Measurements from ENCODE around the gene UBE2G2.

UBE2G2 gene

GRCh38 chr21:44766818-44767354 lies 34.7 kb downstream of the UBE2G2 start:
- FAIRE-seq (no peak), DNase-seq (ENCODE audit: insufficient read length, low spot score) (no peak)

- no peak for DNase-seq (ENCODE audit: insufficient read length, low spot score)
- FAIRE-seq, result peak; percentile 63
These were observed 35.4 kb downstream of the UBE2G2 start for GRCh38 chr21:44766014-44766817.

- no peak for FAIRE-seq
These were observed 36.2 kb downstream of the UBE2G2 start for GRCh38 chr21:44765231-44766013.

GRCh38 chr21:44764319-44765230 lies 37.0 kb downstream of the UBE2G2 start:
- DNase-seq (ENCODE audit: insufficient read length, low spot score), result no peak
- FAIRE-seq, result no peak

More at GRCh38 chr21:44765231-44766013, 36.2 kb downstream of the UBE2G2 start:
- DNase-seq (ENCODE audit: insufficient read length, low spot score), result no peak

- DNase-seq (ENCODE audit: insufficient read length, low spot score), result no peak
- no peak for FAIRE-seq
These were observed 37.9 kb downstream of the UBE2G2 start for GRCh38 chr21:44763451-44764318.

- no peak for FAIRE-seq
- DNase-seq (ENCODE audit: insufficient read length, low spot score), result no peak
These were observed 38.6 kb downstream of the UBE2G2 start for GRCh38 chr21:44763050-44763378.

- FAIRE-seq (no peak), DNase-seq (ENCODE audit: insufficient read length, low spot score) (no peak)
These were observed 39.2 kb downstream of the UBE2G2 start for GRCh38 chr21:44762221-44763049.

- DNase-seq (ENCODE audit: insufficient read length, low spot score) (no peak), FAIRE-seq (no peak)
These were observed 39.8 kb downstream of the UBE2G2 start for GRCh38 chr21:44761747-44762208.

GRCh38 chr21:44761011-44761729 lies 40.5 kb downstream of the UBE2G2 start:
- DNase-seq (ENCODE audit: insufficient read length, low spot score), result no peak
- no peak for FAIRE-seq

GRCh38 chr21:44760376-44760775 lies 41.2 kb downstream of the UBE2G2 start:
- FAIRE-seq, result no peak
- no peak for DNase-seq (ENCODE audit: insufficient read length, low spot score)

GRCh38 chr21:44759628-44760285 lies 41.9 kb downstream of the UBE2G2 start:
- no peak for DNase-seq (ENCODE audit: insufficient read length, low spot score)
- FAIRE-seq, result no peak

GRCh38 chr21:44758781-44759627 lies 42.6 kb downstream of the UBE2G2 start:
- no peak for FAIRE-seq

GRCh38 chr21:44758141-44758561 lies 43.5 kb downstream of the UBE2G2 start:
- FAIRE-seq (no peak), DNase-seq (ENCODE audit: insufficient read length, low spot score) (no peak)

More at GRCh38 chr21:44758781-44759627, 42.6 kb downstream of the UBE2G2 start:
- DNase-seq (ENCODE audit: insufficient read length, low spot score), result no peak

- FAIRE-seq (no peak), DNase-seq (ENCODE audit: insufficient read length, low spot score) (no peak)
These were observed 43.9 kb downstream of the UBE2G2 start for GRCh38 chr21:44757731-44758130.

- DNase-seq (ENCODE audit: insufficient read length, low spot score), result no peak
- no peak for FAIRE-seq
These were observed 45.0 kb downstream of the UBE2G2 start for GRCh38 chr21:44756423-44757185.

- FAIRE-seq, result no peak
- DNase-seq (ENCODE audit: insufficient read length, low spot score), result no peak
These were observed 46.4 kb downstream of the UBE2G2 start for GRCh38 chr21:44755227-44755626.

Data from HTR-8/SVneo (cell line).